HG03457 (cell line): ENCODE measurements around the gene REEP2.

Experiments used
- ATAC-seq: cut with Tn5 transposase; IDR thresholded peaks from one replicate; pipeline ENCODE4 v1.9.1; 2021; ENCODE audit warnings: moderate number of reproducible peaks; ENCODE audit not compliant: unreplicated experiment

The REEP2 gene

DNA sequence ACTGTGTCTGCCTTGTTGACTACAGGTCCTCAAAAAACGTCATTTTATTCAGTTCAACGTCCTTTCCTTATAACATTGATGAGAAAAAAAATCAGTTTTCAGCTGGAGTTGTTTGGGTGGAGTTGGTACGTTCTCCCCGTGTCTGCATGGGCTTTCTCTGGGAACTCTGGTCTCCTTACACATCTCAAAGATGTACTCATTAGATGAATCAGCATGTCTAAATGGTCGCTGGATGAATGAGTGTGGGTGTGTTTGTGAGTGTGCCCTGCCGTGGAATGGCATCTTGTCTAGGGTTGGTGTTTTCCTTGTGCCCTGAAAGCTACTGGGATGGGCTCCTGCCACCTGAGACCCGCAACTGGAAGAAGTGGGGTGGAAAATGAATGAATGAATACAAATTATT, 56.5 kb downstream of the REEP2 start:
- ATAC-seq, result no peak
